Activated naive CD8-positive, alpha-beta T cell treated with anti-CD3 and anti-CD28 coated beads, Interleukin-2, amount 50 U/mL, for 16 hours (primary cell): ENCODE results near the gene MATN1.

Experiments used
- DNase-seq: peaks from one replicate; pipeline ENCODE4 v3.0.0-alpha.2; 2020; ENCODE audit warnings: low read depth, low spot score

The MATN1 gene

DNA sequence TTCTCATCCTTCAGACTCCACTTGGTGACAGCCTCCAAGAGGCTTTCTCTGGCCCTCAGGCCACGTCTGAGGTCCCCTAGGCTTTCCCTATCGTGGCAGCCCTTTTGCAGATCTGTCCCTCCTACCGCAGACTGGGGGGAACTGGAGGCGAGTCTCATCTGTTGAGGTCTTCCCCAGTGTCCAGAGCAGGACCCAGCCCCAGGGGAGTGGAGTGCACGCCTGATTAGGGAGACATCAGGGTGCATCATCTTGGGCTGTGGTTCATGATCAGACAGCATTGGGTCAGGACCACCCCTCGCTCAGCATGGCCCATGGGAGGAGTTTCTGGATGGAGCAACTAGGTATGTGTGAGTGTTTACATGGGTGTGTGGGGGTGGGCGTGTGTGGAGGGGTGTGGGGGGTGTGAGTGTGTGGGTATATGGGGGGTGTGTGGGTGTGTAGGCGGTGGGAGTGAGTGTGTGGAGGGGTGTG is 8.5 kb upstream of the MATN1 start:
- no peak for DNase-seq

DNA sequence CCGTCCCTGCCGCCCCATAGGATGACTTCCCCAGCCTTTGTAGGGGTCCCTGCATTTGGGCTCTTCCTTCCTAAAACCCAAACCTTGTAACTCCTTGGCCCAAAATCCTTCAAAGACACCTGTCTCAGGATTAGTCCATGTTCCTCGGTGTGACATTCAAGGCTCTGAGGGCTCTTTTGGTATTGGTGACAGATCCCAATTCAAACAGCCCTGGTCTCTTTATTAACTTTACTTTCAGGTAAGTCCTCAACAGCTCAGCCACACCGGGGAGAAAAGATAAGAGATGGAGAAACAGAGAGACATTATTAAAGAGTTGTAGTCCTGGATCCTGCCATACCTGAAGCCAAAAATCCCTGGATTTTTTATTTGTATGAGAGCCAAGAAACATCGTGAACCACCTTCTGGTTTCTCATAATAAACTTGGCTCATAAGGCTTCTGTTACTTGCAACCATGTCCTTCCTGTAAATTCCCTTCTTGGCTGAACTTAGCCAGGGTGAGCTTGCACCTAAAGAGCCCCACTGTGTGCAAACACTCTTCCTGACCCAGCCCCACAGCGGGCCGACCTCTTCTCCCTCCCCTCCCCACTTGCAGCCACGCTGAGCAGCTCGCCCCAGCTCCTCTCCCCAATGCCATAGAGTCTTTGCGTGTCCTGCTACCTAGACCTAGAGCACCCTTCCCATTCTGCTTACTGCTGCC is 7.9 kb upstream of the MATN1 start:
- no peak for DNase-seq

DNA sequence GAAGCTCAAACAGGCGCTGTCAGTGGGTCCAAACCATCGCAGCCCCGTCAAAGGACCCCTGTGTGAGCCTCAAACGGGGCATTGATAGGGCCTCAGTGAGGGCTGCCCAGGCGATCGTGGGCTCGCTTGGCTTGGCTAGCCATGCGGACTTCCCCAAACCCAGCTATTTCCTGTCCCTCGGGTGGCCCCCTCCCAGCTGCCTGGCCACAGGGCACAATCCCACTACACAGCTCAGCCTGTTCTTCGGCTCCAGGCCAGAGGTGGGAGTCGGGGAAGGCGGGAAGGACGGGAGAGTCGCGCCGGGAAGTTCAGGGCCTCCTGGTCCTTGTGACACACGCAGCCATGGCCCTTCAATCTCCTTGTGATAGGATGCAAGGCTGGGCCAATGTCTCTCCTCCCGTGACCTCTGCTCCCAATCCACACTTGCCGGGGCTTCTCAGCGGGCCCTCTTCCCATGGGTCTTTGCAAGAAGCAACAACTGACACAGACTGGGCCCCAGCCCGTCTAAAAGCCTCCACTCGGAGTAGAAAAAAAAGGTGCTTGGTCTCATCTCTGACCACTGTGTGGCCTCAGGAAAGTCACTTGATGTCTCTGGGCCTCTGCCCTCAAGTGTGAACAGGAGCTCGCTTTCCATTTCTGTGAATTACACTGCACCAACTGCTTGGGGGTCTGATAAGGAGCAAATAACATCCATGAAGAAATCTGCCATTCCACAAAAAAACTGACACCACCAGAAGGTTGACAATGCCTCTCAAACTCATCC is 7.1 kb upstream of the MATN1 start:
- no peak for DNase-seq

DNA sequence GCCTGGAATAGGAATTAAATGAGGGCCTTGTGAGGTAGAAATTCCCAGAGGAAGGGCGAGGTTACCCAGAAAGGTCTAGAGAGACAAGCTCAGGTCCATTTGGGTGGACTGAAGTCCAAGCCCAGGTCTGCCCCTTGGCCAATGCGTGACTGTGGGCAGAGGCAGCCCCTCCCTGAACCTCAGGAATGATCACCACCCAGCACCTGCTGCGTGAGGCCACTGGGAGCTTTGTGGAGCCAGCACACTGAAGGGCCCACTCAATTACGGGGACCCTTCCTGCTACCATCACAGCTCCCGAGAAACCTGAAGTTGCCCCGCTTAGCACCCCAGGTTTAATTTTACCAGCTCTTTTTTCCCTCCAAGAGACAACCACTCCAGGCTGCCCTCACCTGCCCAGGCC is 6.5 kb upstream of the MATN1 start:
- no peak for DNase-seq

DNA sequence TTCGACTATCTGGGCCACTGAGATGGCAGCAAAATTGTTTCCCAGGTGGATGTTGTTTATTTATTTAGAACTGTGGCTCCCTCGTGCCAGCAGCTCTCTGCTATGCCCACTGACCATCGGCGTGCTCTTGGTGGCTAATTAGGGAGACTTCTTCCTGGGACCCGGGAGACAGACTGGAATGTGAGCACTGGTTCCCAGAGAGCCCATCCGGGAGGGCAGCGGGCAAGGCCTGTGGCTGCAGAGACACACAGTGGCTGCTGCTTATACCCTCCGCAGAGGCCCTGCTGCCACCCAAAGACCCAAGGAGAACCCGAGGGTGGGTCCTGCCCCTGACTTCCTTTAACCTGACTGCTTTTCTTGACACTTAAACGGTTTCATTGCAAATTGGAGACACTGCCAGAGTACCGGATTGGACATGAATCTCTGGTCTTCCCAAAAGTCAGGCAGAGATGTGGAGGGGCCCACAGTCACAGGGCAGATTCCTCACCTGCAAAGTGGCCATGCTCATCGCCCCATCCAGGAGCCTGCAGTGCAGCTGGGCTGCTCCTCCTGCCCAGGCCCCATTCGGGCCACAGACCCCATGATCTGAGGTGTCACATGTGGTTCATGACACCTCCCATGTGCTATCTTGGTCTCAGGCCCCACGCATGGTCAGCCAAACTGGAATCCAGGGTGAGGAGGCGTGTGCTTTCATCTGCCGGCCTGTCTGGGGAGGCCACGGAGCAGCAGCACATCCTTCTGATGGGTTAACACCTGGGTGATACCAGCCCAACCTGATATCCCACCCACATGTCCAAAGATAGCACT is 5.7 kb upstream of the MATN1 start:
- DNase-seq: no peak

DNA sequence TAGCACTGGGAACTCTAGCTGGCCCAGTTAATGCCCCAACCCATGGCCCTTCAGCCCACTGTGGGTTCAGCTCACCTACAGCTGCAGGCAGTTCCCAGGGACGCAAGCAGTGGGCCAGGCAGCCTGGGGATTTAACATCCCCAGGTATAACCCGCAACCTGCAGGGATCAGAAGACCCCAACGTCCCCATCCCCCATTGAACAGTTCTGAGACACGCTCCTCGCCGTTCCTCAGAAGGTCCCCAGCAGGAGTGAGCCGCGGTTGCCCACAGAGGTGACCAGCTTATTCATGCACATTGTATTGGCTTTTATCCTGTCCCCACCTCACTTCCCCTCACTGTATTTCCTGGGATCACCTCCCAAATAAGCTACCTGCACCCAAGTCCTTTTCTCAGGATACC is 5.0 kb upstream of the MATN1 start:
- DNase-seq: no peak

DNA sequence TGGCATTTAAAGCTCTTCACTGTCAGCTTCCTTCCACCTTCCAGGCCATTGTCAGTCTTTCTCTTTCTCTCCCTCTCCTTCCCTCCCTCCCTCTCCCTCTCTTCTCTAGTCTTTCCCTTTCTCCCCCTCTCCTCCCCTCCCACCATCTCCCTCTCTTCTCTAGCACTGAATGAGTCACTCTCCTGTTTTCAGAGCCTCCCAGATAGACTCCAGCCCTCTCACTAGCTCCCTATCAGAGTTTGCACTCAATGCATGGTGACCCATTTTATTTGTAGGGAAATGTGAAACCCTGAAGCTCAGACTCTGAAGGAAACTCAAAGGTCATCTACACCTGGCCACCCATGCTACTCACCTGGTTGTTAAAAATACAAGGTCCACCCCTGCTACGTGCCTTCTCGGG is 4.4 kb upstream of the MATN1 start:
- no peak for DNase-seq

DNA sequence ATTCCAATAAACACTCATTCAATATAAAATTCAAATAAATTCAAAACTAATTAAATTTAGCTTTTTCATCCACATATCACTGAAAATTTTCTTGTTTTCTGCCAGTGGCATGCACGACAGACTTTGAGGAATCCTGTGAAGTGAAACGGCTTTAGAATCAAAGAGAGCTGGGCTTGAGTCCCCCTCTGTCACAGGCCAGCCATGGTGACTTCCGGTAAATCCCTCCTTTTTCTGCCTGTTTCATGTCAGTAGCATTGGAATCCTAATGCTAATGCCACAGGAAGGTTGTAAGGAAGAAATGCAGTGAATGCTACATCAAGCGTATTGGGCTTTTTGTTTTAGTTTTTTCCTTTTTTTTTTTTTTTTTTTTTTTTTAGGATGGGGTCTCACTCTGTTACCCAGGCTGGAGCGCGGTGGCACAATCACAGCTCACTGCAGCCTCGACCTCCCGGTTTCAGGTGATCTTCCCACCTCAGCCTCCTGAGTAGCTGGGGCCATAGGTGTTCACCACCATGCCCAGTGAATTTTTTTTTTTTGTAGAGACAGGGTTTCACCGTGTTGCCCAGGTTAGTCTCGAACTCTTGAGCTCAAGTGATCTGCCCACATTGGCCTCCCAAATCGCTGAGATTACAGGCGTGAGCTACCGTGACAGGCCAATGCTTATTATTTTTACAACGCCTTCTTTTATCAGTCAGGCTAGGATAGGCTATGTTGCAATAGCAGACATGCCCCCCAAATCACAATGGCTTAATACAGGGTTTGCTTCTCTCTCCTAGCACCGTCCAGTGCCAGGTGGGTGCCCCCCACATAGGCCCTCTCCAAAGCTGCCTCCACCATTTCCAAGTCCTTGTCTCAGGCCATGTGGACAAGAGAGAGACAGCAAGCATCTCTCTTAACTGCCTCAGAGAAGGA is 3.6 kb upstream of the MATN1 start:
- DNase-seq: no peak

DNA sequence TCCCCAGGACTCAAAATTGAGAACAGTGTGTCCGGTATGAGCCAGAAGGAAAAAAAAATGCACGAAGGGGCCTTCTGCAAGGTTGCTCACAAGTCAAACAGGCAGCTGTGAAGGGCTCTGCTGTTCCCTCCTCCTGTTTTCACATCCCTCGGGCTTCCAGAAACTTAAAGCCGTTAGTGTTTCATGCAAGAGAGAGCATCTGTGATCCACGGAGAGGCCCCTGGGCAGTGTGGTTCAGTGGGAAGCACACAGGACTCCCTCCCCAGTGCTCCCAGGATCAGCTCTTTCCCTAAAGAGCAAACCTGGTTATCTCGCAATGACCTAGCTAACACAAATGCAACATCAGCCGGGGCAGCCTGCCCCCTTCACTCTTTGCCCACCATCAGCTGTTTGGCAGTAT is 2.9 kb upstream of the MATN1 start:
- DNase-seq: no peak

DNA sequence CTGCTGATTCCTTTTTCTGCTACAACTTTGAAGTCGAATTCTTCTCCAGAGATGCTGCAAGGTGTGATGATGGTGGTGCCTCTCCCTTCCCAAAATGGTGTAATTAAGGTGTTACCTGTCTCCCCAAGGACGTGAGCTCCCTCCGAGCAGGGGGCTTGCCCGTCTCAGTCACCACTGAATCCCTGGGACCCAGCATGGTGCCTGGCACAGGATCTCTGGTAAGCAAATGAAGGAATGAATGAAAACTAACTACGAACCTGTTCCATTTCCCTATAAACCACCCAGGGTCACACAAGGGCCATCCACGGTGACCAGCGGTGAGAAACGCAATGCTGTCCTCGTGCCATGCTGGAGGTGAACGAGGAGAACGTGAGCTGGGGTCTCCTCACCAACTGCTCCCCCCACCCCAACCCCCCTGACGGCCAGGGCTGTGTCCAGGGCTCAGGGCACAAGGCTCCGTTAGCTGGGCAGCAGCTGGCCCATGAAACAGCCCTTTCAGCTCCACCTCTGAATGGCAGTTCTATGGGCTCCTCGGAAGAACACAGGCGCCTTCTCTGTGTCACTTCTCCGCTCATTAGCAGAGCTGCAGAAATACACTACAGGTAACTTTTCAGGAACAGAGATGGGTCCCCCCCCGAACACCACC is 2.2 kb upstream of the MATN1 start:
- no peak for DNase-seq

DNA sequence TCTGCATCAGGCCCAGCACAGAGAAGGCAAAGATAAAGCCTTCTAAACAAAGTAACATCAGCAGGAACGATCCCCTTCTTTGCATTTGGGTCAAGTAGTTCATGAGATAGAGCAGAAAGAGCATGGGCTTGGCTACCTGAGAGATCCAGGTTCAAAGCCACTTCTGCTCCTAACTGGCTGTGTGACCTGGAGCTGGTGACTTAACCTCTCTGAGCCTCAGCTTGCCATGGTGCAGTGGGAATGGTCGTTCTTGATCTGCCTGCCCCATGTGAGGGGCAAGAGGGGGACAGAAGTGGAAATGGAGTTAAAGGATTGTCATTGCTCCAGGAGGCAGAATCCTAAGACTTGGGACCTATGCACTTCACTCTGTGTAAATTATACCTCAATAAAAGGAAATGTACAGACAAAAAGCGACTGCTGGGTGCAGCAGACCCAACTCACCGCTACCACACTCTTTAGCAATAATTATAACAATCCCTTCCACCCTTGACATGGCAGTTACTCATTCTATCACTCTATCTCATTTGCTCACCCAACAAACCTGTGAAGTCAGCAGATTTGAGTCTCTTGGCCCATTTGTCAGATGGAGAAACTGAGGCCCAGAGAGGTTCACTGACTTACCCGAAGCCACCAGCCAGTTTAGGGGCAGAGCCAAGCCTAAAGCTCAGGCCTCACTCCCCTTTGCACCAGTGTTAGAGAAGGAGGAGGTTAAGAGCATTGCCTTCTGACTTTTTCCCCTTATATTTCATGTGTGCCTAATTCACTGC is 1.5 kb upstream of the MATN1 start:
- no peak for DNase-seq

DNA sequence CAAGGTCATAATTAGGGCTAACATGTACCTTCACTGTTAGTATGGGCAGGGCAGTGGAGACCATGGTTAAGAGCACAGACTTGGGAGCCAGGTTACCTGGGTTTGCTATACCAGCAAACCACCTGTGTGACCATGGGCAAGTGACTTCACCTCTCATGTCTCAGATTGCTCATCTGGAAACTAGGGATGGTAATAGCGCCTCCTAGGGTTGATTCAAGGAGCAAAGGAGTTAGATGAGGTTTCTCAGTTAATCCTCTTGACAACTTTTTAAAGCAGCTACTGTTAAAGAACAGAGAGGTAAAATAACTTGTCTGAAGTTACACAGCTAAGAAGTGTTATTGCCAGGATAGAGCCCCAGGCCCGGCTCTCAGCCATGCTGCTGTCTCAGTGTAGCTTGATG is 790 bp upstream of the MATN1 start:
- no peak for DNase-seq

DNA sequence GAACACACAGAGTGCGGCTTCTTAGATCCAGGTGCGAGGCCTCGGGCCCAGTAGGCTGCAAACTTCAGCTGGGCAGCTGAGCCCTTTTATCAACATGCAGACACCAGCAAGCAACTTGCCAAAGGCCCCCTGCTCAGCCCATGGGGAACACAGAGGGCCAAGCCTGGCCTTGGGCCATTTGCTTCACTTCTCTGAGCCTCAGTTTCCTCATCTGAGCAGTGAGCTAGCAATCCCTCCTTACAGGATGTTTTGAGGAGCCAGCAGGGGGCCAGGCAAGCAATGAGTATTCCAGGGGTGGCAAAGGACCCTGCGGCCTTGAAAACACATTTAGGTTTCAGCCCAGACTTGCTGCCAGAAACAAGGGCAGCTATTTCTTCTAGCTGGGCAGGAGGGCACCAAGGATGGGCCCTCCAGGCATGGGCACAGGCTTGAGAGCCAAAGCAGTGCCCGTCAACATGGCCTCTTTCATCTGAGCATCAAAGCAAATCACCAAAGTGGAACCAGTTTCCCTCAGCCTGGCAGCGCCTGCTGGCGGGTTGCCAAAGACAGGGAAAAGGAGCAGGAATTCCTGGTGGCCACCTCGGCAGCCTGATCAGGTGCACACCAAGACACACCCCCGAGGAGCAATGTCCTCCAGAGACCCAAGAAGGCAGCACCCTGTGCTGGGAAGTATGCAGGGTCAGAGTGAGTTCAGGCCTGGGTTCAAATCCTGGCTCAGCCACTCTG is 1.4 kb downstream of the MATN1 start:
- DNase-seq: no peak

DNA sequence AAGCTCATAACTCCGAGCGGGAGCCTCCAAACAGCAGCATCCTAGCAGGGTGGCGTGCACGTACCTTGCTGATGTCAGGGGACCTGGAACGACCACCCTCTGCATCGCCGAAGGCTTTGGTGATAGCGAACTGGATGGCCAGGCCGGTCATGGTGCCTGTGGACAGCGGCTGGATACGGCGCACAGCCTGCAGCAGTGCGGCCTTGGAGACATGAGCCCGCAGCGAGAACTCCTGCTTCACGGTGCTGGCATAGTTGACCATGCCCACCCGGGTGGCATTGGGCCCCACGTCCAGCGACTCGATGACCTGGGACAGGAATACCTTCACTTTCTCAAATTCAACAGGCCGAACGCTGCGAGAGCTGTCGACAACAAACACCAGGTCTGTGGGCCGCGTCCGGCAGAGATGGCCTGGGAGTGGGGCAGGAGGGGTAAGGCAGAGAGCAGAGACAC is 2.0 kb downstream of the MATN1 start:
- no peak for DNase-seq

DNA sequence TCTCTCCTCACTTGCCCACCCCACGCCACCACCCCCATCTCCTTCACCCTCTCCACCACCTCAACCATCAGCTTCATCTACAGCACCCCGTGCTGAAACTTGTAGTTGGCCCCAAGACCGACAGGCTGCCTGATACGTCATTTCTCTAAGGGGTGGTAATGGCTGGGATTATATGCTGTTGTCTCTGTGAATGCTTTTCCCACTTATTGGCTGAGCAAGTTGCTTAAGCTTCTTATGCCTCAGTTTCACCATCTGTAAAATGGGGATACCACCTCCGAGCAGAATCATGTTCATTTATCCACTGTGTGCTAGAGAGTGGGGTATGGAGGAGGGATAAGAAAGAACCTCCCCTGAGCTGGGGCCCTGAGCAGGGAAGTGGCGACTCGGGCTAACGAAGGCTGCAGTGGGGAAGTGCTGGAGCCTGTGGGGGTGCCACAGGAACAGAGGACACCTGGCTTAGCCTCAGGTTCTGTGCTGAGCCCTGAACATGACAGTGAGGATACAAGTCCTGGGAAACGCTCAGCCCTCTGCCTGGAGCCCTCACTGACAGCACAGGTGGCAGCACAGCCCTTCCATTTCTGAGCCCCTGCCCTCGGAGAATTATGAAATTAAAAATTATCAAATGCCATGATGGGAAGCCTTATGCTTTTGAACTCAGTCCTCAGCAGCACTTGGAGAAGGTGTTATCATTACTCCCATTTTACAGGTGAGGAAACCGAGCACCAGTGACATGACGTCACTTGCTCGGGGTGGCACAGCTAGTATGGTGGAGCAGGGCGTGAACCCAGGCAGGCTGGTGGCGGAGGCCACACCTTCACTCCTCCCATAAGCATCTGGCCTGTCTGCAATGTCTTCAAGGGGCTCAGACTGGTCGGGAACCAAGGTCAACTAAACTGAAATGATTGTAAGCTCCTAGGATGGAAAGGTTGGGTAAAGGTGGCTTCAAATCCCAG is 2.8 kb downstream of the MATN1 start:
- DNase-seq: no peak

DNA sequence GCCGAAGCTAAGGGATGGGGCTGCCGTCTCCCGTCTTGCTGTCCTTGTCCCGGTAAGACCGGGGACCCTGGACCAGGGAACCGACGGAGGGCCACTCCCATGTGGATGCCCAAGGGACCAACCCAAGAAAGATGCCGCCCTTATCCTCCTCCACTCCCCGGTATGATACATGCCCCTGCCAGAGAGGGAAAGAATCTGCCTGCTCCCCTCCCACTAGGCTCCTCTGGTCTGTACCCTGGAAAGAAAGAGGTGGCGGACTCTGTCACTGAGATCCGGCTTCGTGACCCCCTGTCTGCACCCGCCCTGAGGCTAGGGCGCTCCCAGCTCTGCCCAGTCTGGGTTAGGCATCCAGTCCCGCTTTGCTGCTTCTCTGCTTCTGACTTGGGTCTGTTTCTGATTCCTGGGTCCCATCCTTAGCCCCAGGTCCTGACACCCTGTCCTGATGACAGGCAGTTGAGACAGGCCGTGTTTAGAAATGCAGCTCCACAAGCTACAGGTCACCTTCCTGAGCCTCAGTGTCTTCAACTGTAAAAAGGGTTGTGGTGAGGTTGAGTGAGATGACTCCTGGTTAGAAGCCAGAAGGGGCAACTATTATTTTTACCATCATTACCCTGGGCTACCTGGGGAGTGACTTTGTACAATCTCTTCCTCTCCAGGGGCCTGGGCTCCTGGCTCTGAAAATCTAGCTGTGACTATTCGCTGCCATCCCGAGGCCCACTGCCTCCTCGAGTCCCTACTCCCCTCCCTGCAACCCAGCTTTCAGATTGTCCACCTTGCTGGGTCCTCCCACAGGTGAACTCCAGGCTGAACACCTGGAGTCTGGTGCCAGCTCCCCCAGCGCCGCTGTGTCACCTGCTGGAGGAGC is 3.7 kb downstream of the MATN1 start:
- DNase-seq: no peak
